SK-N-SH (cell line): Measurements from ENCODE around the gene AKT3. TPM values are rescaled to one million over a fixed set of nuclear protein-coding genes. Genes with fewer than 3 reads are reported as not detected.
A peak's percentile ranks its signal among the peaks of the same experiment; 100 is the strongest.

ENCODE experiments used
- CTCF ChIA-PET: fragments of 300-600, 350-600 bp; formaldehyde crosslinking; extraction: SDS; loops from one replicate; lab custom pipeline; 2021; lab: Yijun Ruan, JAX
- POLR2A ChIA-PET: fragments of 350-600 bp; sonication (Branson Sonifier 250); formaldehyde crosslinking; extraction: SDS; loops from one replicate; lab custom pipeline; 2020; ENCODE audit warnings: antibody characterized with exemption, inconsistent platforms; lab: Yijun Ruan, JAX
- DNase-seq: peaks from one replicate; pipeline ENCODE4 v3.0.0; 2012
- H2AFZ ChIP-seq: fragments of 200-600 bp; sonication (generic); 2 replicates; pipeline ENCODE4 v1.8.1; 2016; ENCODE audit warnings: antibody characterized with exemption, mild to moderate bottlenecking, low read depth
- H3F3A ChIP-seq: fragments of 200-600 bp; sonication (generic); replicated peaks from 2 replicates; pipeline ENCODE3; 2016; ENCODE audit warnings: antibody characterized with exemption, mild to moderate bottlenecking; ENCODE audit not compliant: insufficient read depth
- H3K27ac ChIP-seq, 2 experiments: fragments of 200-500 bp in 1 of 2; fragments of 200-600 bp in 1 of 2; sonication (Bioruptor generic) in 1 of 2; sonication (generic), shearing (Covaris generic) in 1 of 2; 2 replicates each; pipeline versions ENCODE4 v1.5.1 to v1.6.1; 2014 to 2016; ENCODE audit warnings: low read depth in 2 of 2, inconsistent platforms in 1 of 2, low read length in 1 of 2, mild to moderate bottlenecking in 1 of 2, mixed read lengths in 1 of 2
- H3K27me3 ChIP-seq: fragments of 200-600 bp; sonication (generic), shearing (Covaris generic); 2 replicates; pipeline ENCODE4 v1.6.1; 2016; ENCODE audit warnings: mixed run types; ENCODE audit not compliant: insufficient read depth
- H3K36me3 ChIP-seq, 2 experiments: fragments of 200-500 bp in 1 of 2; fragments of 200-600 bp in 1 of 2; sonication (Bioruptor generic) in 1 of 2; sonication (generic) in 1 of 2; replicated peaks in 1 of 2; 2 replicates each; pipeline versions ENCODE3 to v1.5.1; 2014 to 2016; ENCODE audit warnings: low read length in 1 of 2, mild to moderate bottlenecking in 1 of 2; ENCODE audit not compliant: insufficient read depth in 2 of 2, control insufficient read depth in 1 of 2
- H3K4me1 ChIP-seq, 2 experiments: fragments of 200-500 bp in 1 of 2; fragments of 200-600 bp in 1 of 2; sonication (Bioruptor generic) in 1 of 2; sonication (generic), shearing (Covaris generic) in 1 of 2; 2 replicates each; pipeline versions ENCODE4 v1.5.1 to v1.6.1; 2014 to 2016; ENCODE audit warnings: low read depth in 1 of 2, low read length in 1 of 2, mixed run types in 1 of 2; ENCODE audit not compliant: insufficient read depth in 2 of 2, control insufficient read depth in 1 of 2
- H3K4me2 ChIP-seq: fragments of 200-600 bp; sonication (generic), shearing (Covaris generic); 2 replicates; pipeline ENCODE4 v1.6.1; 2017; ENCODE audit warnings: mixed run types
- H3K4me3 ChIP-seq, 2 experiments: fragments of 200-500 bp in 1 of 2; fragments of 200-600 bp in 1 of 2; sonication (Bioruptor generic) in 1 of 2; sonication (generic), shearing (Covaris generic) in 1 of 2; 2 replicates each; pipeline versions ENCODE4 v1.5.1 to v1.8.1; 2014 to 2016; ENCODE audit warnings: low read depth in 2 of 2, inconsistent platforms in 1 of 2, low read length in 1 of 2, mild to moderate bottlenecking in 1 of 2, mixed read lengths in 1 of 2, moderate library complexity in 1 of 2
- H3K79me2 ChIP-seq: fragments of 200-600 bp; sonication (generic); 2 replicates; pipeline ENCODE4 v1.8.1; 2017; ENCODE audit warnings: mild to moderate bottlenecking; ENCODE audit not compliant: insufficient read depth
- H3K9ac ChIP-seq: fragments of 200-600 bp; sonication (generic); 2 replicates; pipeline ENCODE4 v1.6.1; 2017; ENCODE audit warnings: mixed run types
- H3K9me2 ChIP-seq: fragments of 200-600 bp; sonication (generic); 2 replicates; pipeline ENCODE4 v1.6.1; 2017; ENCODE audit warnings: mixed run types
- H3K9me3 ChIP-seq: fragments of 200-600 bp; sonication (generic); 2 replicates; pipeline ENCODE4 v1.6.1; 2017; ENCODE audit warnings: mixed run types, mild to moderate bottlenecking, moderate library complexity
- H4K20me1 ChIP-seq: fragments of 200-600 bp; sonication (generic); 2 replicates; pipeline ENCODE4 v1.6.1; 2017; ENCODE audit warnings: mild to moderate bottlenecking, mixed run types; ENCODE audit not compliant: insufficient read depth
- ELF1 ChIP-seq: IDR thresholded peaks from 2 replicates; pipeline ENCODE4 v1.4.0; 2012
- EZH2phosphoT487 ChIP-seq: fragments of 200-600 bp; sonication (generic); IDR thresholded peaks from 2 replicates; pipeline ENCODE4 v1.6.1; 2017; ENCODE audit warnings: low read depth, mixed run types, mild to moderate bottlenecking, antibody characterized with exemption, moderate library complexity, borderline replicate concordance
- FOSL2 ChIP-seq: IDR thresholded peaks from 2 replicates; pipeline ENCODE4 v1.4.0; 2012; ENCODE audit warnings: low read depth, mild to moderate bottlenecking, moderate library complexity, borderline replicate concordance
- FOXM1 ChIP-seq: IDR thresholded peaks from 2 replicates; pipeline ENCODE4 v1.4.0; 2012; ENCODE audit warnings: low read depth, mild to moderate bottlenecking
- JUND ChIP-seq: IDR thresholded peaks from 2 replicates; pipeline ENCODE4 v1.4.0; 2012
- MEF2A ChIP-seq: IDR thresholded peaks from 2 replicates; pipeline ENCODE4 v1.4.0; 2012; ENCODE audit warnings: low read depth, borderline replicate concordance
- MXI1 ChIP-seq: IDR thresholded peaks from 2 replicates; pipeline ENCODE4 v1.6.1; 2012; ENCODE audit warnings: mild to moderate bottlenecking, low read depth, low read length, improper control_type of control experiment
- NFIC ChIP-seq: IDR thresholded peaks from 2 replicates; pipeline ENCODE4 v1.4.0; 2012; ENCODE audit warnings: borderline replicate concordance
- NRF1 ChIP-seq: IDR thresholded peaks from 2 replicates; pipeline ENCODE4 v1.6.1; 2012; ENCODE audit warnings: low read depth, mild to moderate bottlenecking, low read length
- POLR2AphosphoS5 ChIP-seq: IDR thresholded peaks from 2 replicates; pipeline ENCODE4 v1.6.1; 2012; ENCODE audit warnings: low read depth, low read length
- RAD21 ChIP-seq: IDR thresholded peaks from 2 replicates; pipeline ENCODE4 v1.6.1; 2012; ENCODE audit warnings: mild to moderate bottlenecking, low read length
- RFX5 ChIP-seq: IDR thresholded peaks from 2 replicates; pipeline ENCODE4 v1.6.1; 2012; ENCODE audit warnings: mild to moderate bottlenecking, improper control_type of control experiment, low read length
- RXRA ChIP-seq: IDR thresholded peaks from 2 replicates; pipeline ENCODE4 v1.4.0; 2012; ENCODE audit warnings: low read depth, mild to moderate bottlenecking, borderline replicate concordance
- SIN3A ChIP-seq: IDR thresholded peaks from 2 replicates; pipeline ENCODE4 v1.6.1; 2012; ENCODE audit warnings: low read depth, mild to moderate bottlenecking, low read length, moderate library complexity, borderline replicate concordance
- TAF1 ChIP-seq: IDR thresholded peaks from 2 replicates; pipeline ENCODE4 v1.6.1; 2012; ENCODE audit warnings: low read depth, mild to moderate bottlenecking, low read length, moderate library complexity, borderline replicate concordance
- TEAD4 ChIP-seq: IDR thresholded peaks from 2 replicates; pipeline ENCODE4 v1.4.0; 2012; ENCODE audit warnings: mild to moderate bottlenecking, borderline replicate concordance; ENCODE audit not compliant: insufficient read depth
- WGBS: methylation state at CpG from one replicate; pipeline ENCODE4 v1.1.6; 2017; ENCODE audit warnings: low lambda C conversion rate; 5-methylcytosine and 5-hydroxymethylcytosine counted together
- polyA plus RNA-seq, 3 experiments: library from polyadenylated mRNA; depleted of rRNA; stranded (reverse); fragments of >200 nt; gene quantifications; 2 replicates each; pipeline ENCODE4 v1.2.3, GENCODE V29; 2012
- TF ChIP-seq, protein P1 (sequence below): fragments of 150-350 bp; IDR thresholded peaks from 2 replicates; pipeline ENCODE4 v1.6.1; 2017; ENCODE audit warnings: antibody characterized with exemption, low read length, low read depth, borderline replicate concordance
- TF ChIP-seq, protein P2 (sequence below): IDR thresholded peaks from 2 replicates; pipeline ENCODE4 v1.6.1; 2012; ENCODE audit warnings: mild to moderate bottlenecking, low read depth, low read length, moderate library complexity
- TF ChIP-seq, protein P3 (sequence below): IDR thresholded peaks from 2 replicates; pipeline ENCODE4 v1.4.0; 2012; ENCODE audit warnings: low read depth
- TF ChIP-seq, protein P4 (sequence below): IDR thresholded peaks from 2 replicates; pipeline ENCODE4 v1.4.0; 2012; ENCODE audit warnings: low read depth, borderline replicate concordance
- TF ChIP-seq, protein P5 (sequence below): IDR thresholded peaks from 2 replicates; pipeline ENCODE4; 2012
- TF ChIP-seq, protein P6 (sequence below): fragments of 150-350 bp; IDR thresholded peaks from 2 replicates; pipeline ENCODE4 v1.6.1; 2016; ENCODE audit warnings: mild to moderate bottlenecking, low read depth, low read length

The AKT3 gene
- polyA plus RNA-seq, 1 of the 3 experiments (the other 2 are of a cell fraction), result 12.7 TPM

DNA sequence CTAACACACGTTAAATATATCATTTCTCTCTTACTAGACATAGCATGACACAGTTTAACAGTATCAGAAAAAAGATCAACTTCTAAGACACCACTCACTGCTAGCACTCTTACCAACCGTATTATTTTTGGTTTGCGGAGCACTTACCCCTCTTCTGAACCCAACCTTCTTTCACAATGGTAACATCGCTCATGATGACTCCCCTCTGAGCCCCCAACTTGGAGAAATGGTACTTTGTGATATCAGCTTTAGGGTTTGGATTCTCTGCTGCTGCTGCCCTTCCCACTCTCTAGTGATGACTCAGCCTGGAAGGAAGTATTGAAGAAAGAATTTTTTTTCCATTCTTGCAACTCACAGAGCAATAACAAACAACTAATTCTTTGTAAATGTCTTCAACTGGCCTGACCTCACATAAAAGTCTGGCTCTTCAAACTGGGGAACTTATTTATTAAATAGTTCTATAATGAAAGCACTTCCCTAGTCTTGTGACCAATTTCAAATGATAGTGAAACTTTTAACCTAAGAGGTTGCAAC, 7.0 kb downstream of the AKT3 start:
- peak overlapping the region; percentile 10 to 21; a peak in 2 of 4 replicates for H3K4me3 ChIP-seq
- POLR2A ChIA-PET, result no interaction called here
- H3K27me3 ChIP-seq, result no peaks in the 10 kb centered on the region
- CTCF ChIA-PET, result no interaction called here
- H3K9me3 ChIP-seq, result no peaks in the 10 kb centered on the region
- peaks cover 7 to 10% of the 10 kb centered on the region in 2 experiments; a peak in 3 of 4 replicates for H3K4me1 ChIP-seq
- peak overlapping the region; percentile 72 to 85; a peak in 3 of 4 replicates for H3K27ac ChIP-seq
- H3K9me2 ChIP-seq, result no peaks in the 10 kb centered on the region
- WGBS, result 30% methylated on average over 4 of the region's 4 CpGs
- no peak for DNase-seq
- peak overlapping the region; percentile 65 for H3K4me2 ChIP-seq
- peaks cover 44% of the 10 kb centered on the region for H3F3A ChIP-seq
- peaks cover 31% of the 10 kb centered on the region for H4K20me1 ChIP-seq
- no peak overlapping the region for H2AFZ ChIP-seq
- peak overlapping the region; percentile 51; the same call in 1 of the 2 replicates for H3K9ac ChIP-seq
- peaks cover 98% of the 10 kb centered on the region for H3K79me2 ChIP-seq
- peaks cover 8 to 25% of the 10 kb centered on the region in 2 experiments for H3K36me3 ChIP-seq
- TF ChIP-seq, protein P1, sequence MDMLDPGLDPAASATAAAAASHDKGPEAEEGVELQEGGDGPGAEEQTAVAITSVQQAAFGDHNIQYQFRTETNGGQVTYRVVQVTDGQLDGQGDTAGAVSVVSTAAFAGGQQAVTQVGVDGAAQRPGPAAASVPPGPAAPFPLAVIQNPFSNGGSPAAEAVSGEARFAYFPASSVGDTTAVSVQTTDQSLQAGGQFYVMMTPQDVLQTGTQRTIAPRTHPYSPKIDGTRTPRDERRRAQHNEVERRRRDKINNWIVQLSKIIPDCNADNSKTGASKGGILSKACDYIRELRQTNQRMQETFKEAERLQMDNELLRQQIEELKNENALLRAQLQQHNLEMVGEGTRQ, result no peak
- TF ChIP-seq EZH2phosphoT487 (no peak), RXRA (peak; percentile 41; the same call in 1 of the 2 replicates), NFIC (peak; percentile 15; the same call in 1 of the 2 replicates), TAF1 (no peak), NRF1 (no peak), FOXM1 (no peak), MXI1 (no peak), FOSL2 (peak; percentile 86), ELF1 (no peak), RFX5 (no peak), SIN3A (0 out of 2 replicates have a peak, but pooled peaks have one; percentile 10), RAD21 (no peak), JUND (peak; percentile 83), MEF2A (no peak), TEAD4 (0 out of 2 replicates have a peak, but pooled peaks have one; percentile 14), POLR2AphosphoS5 (no peak)
- TF ChIP-seq, protein P2, sequence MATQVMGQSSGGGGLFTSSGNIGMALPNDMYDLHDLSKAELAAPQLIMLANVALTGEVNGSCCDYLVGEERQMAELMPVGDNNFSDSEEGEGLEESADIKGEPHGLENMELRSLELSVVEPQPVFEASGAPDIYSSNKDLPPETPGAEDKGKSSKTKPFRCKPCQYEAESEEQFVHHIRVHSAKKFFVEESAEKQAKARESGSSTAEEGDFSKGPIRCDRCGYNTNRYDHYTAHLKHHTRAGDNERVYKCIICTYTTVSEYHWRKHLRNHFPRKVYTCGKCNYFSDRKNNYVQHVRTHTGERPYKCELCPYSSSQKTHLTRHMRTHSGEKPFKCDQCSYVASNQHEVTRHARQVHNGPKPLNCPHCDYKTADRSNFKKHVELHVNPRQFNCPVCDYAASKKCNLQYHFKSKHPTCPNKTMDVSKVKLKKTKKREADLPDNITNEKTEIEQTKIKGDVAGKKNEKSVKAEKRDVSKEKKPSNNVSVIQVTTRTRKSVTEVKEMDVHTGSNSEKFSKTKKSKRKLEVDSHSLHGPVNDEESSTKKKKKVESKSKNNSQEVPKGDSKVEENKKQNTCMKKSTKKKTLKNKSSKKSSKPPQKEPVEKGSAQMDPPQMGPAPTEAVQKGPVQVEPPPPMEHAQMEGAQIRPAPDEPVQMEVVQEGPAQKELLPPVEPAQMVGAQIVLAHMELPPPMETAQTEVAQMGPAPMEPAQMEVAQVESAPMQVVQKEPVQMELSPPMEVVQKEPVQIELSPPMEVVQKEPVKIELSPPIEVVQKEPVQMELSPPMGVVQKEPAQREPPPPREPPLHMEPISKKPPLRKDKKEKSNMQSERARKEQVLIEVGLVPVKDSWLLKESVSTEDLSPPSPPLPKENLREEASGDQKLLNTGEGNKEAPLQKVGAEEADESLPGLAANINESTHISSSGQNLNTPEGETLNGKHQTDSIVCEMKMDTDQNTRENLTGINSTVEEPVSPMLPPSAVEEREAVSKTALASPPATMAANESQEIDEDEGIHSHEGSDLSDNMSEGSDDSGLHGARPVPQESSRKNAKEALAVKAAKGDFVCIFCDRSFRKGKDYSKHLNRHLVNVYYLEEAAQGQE, result no peak
- TF ChIP-seq, protein P3, sequence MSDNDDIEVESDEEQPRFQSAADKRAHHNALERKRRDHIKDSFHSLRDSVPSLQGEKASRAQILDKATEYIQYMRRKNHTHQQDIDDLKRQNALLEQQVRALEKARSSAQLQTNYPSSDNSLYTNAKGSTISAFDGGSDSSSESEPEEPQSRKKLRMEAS, result 0 out of 2 replicates have a peak, but pooled peaks have one; percentile 25
- TF ChIP-seq, protein P4, sequence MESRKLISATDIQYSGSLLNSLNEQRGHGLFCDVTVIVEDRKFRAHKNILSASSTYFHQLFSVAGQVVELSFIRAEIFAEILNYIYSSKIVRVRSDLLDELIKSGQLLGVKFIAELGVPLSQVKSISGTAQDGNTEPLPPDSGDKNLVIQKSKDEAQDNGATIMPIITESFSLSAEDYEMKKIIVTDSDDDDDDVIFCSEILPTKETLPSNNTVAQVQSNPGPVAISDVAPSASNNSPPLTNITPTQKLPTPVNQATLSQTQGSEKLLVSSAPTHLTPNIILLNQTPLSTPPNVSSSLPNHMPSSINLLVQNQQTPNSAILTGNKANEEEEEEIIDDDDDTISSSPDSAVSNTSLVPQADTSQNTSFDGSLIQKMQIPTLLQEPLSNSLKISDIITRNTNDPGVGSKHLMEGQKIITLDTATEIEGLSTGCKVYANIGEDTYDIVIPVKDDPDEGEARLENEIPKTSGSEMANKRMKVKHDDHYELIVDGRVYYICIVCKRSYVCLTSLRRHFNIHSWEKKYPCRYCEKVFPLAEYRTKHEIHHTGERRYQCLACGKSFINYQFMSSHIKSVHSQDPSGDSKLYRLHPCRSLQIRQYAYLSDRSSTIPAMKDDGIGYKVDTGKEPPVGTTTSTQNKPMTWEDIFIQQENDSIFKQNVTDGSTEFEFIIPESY, result no peak
- TF ChIP-seq, protein P5, sequence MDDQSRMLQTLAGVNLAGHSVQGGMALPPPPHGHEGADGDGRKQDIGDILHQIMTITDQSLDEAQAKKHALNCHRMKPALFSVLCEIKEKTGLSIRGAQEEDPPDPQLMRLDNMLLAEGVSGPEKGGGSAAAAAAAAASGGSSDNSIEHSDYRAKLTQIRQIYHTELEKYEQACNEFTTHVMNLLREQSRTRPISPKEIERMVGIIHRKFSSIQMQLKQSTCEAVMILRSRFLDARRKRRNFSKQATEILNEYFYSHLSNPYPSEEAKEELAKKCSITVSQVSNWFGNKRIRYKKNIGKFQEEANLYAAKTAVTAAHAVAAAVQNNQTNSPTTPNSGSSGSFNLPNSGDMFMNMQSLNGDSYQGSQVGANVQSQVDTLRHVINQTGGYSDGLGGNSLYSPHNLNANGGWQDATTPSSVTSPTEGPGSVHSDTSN, result peak; percentile 4; the same call in 1 of the 2 replicates
- TF ChIP-seq, protein P6, sequence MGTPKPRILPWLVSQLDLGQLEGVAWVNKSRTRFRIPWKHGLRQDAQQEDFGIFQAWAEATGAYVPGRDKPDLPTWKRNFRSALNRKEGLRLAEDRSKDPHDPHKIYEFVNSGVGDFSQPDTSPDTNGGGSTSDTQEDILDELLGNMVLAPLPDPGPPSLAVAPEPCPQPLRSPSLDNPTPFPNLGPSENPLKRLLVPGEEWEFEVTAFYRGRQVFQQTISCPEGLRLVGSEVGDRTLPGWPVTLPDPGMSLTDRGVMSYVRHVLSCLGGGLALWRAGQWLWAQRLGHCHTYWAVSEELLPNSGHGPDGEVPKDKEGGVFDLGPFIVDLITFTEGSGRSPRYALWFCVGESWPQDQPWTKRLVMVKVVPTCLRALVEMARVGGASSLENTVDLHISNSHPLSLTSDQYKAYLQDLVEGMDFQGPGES, result no peak
